Measurements from ENCODE around the gene MCRIP2. TPM values are rescaled to one million over a fixed set of nuclear protein-coding genes. Genes with fewer than 3 reads are reported as not detected.
"Not testable (repeated sequence)": the region's sequence is repeated elsewhere in the genome, so short reads cannot be mapped to it uniquely, and the experiment has no call there.

MCRIP2 gene
- total RNA-seq, 4 donors from 2014 or later: 2.6 to 62.0 (median 17.0) TPM

GRCh38 chr16:687499-687898 lies 45.9 kb downstream of the MCRIP2 start:
- no peaks in the 10 kb centered on the region for H3K27me3 ChIP-seq
- H3K4me1 ChIP-seq: peaks cover 7 to 30% of the 10 kb centered on the region in 2 donors
- H3K4me3 ChIP-seq: no peak overlapping the region
- TF ChIP-seq, protein P1, sequence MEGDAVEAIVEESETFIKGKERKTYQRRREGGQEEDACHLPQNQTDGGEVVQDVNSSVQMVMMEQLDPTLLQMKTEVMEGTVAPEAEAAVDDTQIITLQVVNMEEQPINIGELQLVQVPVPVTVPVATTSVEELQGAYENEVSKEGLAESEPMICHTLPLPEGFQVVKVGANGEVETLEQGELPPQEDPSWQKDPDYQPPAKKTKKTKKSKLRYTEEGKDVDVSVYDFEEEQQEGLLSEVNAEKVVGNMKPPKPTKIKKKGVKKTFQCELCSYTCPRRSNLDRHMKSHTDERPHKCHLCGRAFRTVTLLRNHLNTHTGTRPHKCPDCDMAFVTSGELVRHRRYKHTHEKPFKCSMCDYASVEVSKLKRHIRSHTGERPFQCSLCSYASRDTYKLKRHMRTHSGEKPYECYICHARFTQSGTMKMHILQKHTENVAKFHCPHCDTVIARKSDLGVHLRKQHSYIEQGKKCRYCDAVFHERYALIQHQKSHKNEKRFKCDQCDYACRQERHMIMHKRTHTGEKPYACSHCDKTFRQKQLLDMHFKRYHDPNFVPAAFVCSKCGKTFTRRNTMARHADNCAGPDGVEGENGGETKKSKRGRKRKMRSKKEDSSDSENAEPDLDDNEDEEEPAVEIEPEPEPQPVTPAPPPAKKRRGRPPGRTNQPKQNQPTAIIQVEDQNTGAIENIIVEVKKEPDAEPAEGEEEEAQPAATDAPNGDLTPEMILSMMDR (IDR thresholded peaks at IDR 0.05): no peak
- no peak for TF ChIP-seq POLR2A (IDR thresholded peaks at IDR 0.05)
- intact Hi-C loops (cut with DNase I; ENCODE audit: low total_unique reads): no loop called here
- no peak overlapping the region for H3K27ac ChIP-seq
- H3K36me3 ChIP-seq: no peaks in the 10 kb centered on the region
- H3K9me3 ChIP-seq: no peaks in the 10 kb centered on the region
- no peak for DNase-seq

DNA sequence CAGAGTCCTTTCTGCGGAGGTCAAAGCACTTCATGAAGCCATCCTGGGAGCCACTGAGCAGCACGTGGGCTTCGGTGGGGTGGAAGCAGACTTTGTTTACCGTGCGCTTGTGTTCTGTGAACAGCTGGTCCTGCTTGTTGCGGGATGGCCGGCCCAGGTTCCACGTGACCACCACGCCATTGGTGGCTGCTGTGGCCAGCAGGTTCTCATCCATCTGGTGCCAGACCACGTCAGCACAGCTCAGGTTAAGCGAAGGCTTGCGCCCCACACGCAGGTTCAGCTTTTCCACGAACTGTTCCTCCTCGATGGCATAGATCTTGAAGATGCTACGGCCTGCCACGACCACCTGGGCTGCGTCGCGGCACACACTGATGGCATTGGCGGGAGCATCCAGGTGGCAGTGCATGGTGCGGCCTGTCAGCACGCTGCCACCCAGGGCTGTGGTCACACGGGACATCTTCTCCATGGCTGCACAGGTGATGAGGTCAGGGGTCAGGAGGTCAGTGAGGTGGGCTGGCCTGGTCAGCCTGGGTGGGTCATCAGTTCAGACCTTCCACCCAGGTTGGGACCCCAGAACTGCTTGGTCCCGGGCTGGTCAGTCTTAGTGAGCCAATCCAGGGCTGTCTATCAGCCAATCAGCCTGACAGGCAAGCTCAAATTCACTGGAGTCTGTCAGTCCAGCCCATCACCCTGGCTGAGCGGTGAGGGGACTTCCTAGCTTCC lies 47.7 kb downstream of the MCRIP2 start:
- Histone ChIP-seq H3K36me3 (no peaks in the 10 kb centered on the region), H3K4me3 (peak overlapping the region; percentile 84 to 89), H3K4me1 (peaks cover 7 to 27% of the 10 kb centered on the region in 2 donors), H3K27ac (peak overlapping the region; percentile 74 to 87), H3K9me3 (no peaks in the 10 kb centered on the region), H3K27me3 (peaks cover 3 to 7% of the 10 kb centered on the region in 2 donors)
- intact Hi-C loops (cut with DNase I; ENCODE audit: low total_unique reads): no loop called here
- TF ChIP-seq, protein P1 (IDR thresholded peaks at IDR 0.05): no peak
- no peak for TF ChIP-seq POLR2A (IDR thresholded peaks at IDR 0.05)
- DNase-seq: no peak

DNA sequence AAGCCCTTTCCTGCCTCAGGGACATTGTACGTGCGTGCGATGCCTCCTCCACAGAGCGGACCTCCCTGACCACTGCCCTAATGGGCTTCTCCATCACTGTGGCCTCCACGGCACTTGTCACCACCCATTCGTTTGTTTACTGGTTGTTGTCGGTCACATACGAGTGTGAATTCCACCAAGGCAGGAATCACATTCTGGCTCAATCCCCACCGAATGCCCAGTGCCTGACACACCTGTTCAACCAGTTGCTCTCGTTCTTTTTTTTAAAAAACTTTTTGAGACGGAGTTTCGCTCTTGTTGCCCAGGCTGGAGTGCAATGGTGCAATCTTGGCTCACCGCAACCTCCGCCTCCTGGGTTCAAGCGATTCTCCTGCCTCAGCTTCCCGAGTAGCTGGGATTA lies 49.6 kb downstream of the MCRIP2 start:
- H3K36me3 ChIP-seq; intact Hi-C loops (cut with DNase I; ENCODE audit: low total_unique reads); DNase-seq; H3K9me3 ChIP-seq; H3K4me3 ChIP-seq; H3K27ac ChIP-seq: not testable (repeated sequence)
- Histone ChIP-seq H3K4me1 (peaks cover 7 to 26% of the 10 kb centered on the region in 2 donors), H3K27me3 (peaks cover 17 to 22% of the 10 kb centered on the region in 2 donors)

- no peak overlapping the region for H3K4me3 ChIP-seq
- H3K4me1 ChIP-seq: peaks cover 7 to 26% of the 10 kb centered on the region in 2 donors
- H3K9me3 ChIP-seq: no peaks in the 10 kb centered on the region
- H3K27me3 ChIP-seq: peaks cover 17 to 24% of the 10 kb centered on the region in 2 donors
- TF ChIP-seq, protein P1 (IDR thresholded peaks at IDR 0.05): no peak
- TF ChIP-seq POLR2A (IDR thresholded peaks at IDR 0.05): no peak
- no peak overlapping the region for H3K27ac ChIP-seq
- no peak for DNase-seq
- no peaks in the 10 kb centered on the region for H3K36me3 ChIP-seq
- intact Hi-C loops (cut with DNase I; ENCODE audit: low total_unique reads): no loop called here
Measured at GRCh38 chr16:692356-693108, 50.9 kb downstream of the MCRIP2 start.

DNA sequence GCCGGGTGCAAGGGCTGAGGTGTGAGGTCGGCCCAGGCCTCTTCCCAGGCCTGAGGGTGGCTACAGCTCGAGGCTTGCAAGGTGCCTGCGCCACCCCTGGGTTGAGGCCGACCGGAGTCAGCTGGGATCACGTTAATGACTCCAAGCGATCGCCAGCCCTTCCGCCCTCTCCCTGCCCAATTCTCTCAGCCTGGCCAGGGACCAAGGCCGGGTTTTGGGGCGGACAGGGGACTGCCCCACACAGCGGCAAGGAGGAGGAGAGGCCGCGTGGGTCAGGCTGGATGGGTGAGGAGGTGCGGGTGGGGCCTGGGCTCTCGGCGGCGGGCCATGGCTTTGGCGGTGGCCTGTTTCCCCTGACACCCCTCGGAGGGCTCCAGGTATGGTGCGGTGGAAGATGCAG lies 51.7 kb downstream of the MCRIP2 start:
- Histone ChIP-seq H3K9me3 (no peaks in the 10 kb centered on the region), H3K27ac (no peak overlapping the region), H3K27me3 (peaks cover 17 to 24% of the 10 kb centered on the region in 2 donors), H3K4me3 (no peak overlapping the region), H3K4me1 (peaks cover 7 to 26% of the 10 kb centered on the region in 2 donors), H3K36me3 (no peaks in the 10 kb centered on the region)
- intact Hi-C loops (cut with DNase I; ENCODE audit: low total_unique reads): no loop called here
- DNase-seq: no peak
- TF ChIP-seq, protein P1 (IDR thresholded peaks at IDR 0.05): no peak
- TF ChIP-seq POLR2A (IDR thresholded peaks at IDR 0.05): no peak
